Measurements from ENCODE around the gene ABHD17C. TPM values are rescaled to one million over a fixed set of nuclear protein-coding genes. Genes with fewer than 3 reads are reported as not detected.
A peak's percentile ranks its signal among the peaks of the same experiment; 100 is the strongest.
"Not testable (repeated sequence)": the region's sequence is repeated elsewhere in the genome, so short reads cannot be mapped to it uniquely, and the experiment has no call there.

The ABHD17C gene
- 1 to 10 TPM; 3.2 to 7.9 (median 5.5) TPM for total RNA-seq
- polyA plus RNA-seq = 1 to 10 TPM; 2.0 to 2.9 TPM

DNA sequence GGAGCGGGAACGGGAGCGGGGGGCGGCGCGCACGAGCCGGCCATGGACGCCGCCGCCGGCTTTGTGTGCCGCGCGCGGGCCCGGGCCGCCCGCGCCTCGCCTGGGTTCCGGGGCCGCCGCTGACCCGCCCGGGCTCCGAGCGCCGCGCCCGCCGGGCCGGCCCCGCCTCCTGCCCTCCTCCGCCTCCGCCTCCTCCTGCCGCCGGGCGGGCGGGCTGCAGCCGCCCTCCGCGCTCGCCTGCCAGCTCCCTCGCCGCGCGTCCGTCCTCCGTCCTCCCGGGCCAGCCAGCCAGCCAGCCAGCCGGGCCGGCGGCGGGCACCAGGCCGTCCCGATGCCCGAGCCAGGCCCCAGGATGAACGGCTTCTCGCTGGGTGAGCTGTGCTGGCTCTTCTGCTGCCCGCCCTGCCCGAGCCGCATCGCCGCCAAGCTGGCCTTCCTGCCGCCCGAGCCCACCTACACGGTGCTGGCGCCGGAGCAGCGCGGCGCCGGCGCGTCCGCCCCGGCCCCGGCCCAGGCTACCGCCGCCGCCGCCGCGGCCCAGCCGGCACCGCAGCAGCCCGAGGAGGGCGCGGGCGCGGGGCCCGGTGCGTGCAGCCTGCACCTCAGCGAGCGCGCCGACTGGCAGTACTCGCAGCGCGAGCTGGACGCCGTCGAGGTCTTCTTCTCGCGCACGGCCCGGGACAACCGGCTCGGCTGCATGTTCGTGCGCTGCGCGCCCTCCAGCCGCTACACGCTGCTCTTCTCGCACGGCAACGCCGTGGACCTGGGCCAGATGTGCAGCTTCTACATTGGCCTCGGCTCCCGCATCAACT, at the start of gene ABHD17C:
Gene ABHD17C, plus strand, starts transcription at position 212 of the 812 bp plus-strand sequence. Its CDS starts 120 bp downstream, at position 332.
- DNase-seq (peak; percentile 64 to 87 (median 74)), FAIRE-seq (no peak), ATAC-seq (peak; percentile 73 to 84 (median 81))
- H3K4me1 ChIP-seq = peaks cover 0 to 5% (median 0%) of the 10 kb centered on the region in 3 donors
- H3K9me3 ChIP-seq = no peaks in the 10 kb centered on the region
- H3K4me3 ChIP-seq = peak within 1 kb of the TSS; percentile 43 to 82 (median 68)
- no peaks in the 10 kb centered on the region for H3K36me3 ChIP-seq
- peak within 1 kb of the TSS; percentile 48 to 75 (median 62) for H3K27ac ChIP-seq
- no peak for TF ChIP-seq CTCF (IDR thresholded peaks at IDR 0.05)
- intact Hi-C loops (cut with DNase I) = no loop called here
- WGBS, 2 donors = 0 to 1% methylated on average over 54 to 122 of the region's 122 CpGs
- H3K27me3 ChIP-seq = no peaks in the 10 kb centered on the region

DNA sequence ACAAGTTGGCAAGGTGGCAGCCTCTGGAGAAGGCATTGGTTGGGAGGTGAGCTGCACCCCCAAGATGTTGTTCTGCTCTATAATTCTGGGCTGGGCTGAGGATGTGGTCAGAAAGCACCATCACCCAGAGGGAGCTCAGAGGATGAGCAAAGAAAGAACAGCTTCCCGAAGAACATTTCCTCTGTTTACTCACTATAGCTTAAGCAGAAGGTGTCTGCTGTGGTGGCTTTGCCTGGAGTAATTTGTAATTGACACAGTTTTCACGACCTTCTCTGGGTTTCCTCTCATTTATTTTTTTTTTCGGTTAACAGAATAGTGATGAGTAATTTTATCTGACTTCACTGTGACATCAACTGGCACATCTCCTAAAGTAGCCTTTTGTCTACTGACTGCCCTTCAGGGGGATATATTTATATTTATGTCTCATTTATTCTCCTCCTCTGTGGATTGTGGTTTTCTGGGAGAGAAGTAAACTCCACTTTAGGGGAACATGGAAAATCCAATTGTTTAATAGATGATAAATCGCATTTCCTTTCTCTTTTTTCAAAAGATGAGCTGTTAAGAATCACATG, 49.5 kb upstream of the ABHD17C start:
- Histone ChIP-seq H3K36me3 (no peaks in the 10 kb centered on the region), H3K4me1 (no peaks in the 10 kb centered on the region), H3K4me3 (no peak overlapping the region), H3K27me3 (no peaks in the 10 kb centered on the region), H3K27ac (no peak overlapping the region), H3K9me3 (no peaks in the 10 kb centered on the region)
- WGBS, 2 donors = 53 to 69% methylated on average over 4 of the region's 4 CpGs
- TF ChIP-seq CTCF (IDR thresholded peaks at IDR 0.05) = no peak
- intact Hi-C loops (cut with DNase I) = no loop called here
- ATAC-seq (no peak), FAIRE-seq (no peak), DNase-seq (no peak)

DNA sequence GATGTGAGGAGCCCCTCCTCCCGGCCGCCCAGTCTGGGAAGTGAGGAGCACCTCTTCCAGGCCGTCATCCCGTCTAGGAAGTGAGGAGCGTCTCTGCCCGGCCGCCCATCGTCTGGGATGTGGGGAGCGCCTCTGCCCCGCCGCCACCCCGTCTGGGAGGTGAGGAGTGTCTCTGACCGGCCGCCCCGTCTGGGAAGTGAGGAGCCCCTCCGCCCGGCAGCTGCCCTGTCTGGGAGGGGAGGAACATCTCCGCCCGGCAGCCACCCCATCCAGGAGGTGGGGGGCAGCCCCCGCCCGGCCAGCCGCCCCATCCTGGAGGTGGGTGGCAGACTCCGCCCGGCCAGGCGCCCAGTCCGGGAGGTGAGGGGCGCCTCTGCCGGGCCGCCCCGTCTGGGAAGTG, 47.7 kb upstream of the ABHD17C start:
- H3K9me3 ChIP-seq; H3K4me1 ChIP-seq; intact Hi-C loops (cut with DNase I); H3K27me3 ChIP-seq; H3K4me3 ChIP-seq; H3K36me3 ChIP-seq; FAIRE-seq; H3K27ac ChIP-seq; ATAC-seq: not testable (repeated sequence)
- 94 to 97% methylated on average over 30 of the region's 30 CpGs for WGBS, 2 donors
- peak in 1 of 6 donors; percentile 58 for DNase-seq

GRCh38 chr15:80654299-80654698, 40.8 kb upstream of the ABHD17C start:
- no peaks in the 10 kb centered on the region for H3K36me3 ChIP-seq
- no peaks in the 10 kb centered on the region for H3K4me1 ChIP-seq
- H3K4me3 ChIP-seq = no peak overlapping the region
- intact Hi-C loops (cut with DNase I) = no loop called here
- no peaks in the 10 kb centered on the region for H3K9me3 ChIP-seq
- DNase-seq (no peak), FAIRE-seq (no peak), ATAC-seq (no peak)
- no peaks in the 10 kb centered on the region for H3K27me3 ChIP-seq
- no peak overlapping the region for H3K27ac ChIP-seq
- 0% methylated on average over 1 of the region's 1 CpG; no CpG with 5 or more reads in 1 of the 2 donors for WGBS, 2 donors
- no peak for TF ChIP-seq CTCF (IDR thresholded peaks at IDR 0.05)

DNA sequence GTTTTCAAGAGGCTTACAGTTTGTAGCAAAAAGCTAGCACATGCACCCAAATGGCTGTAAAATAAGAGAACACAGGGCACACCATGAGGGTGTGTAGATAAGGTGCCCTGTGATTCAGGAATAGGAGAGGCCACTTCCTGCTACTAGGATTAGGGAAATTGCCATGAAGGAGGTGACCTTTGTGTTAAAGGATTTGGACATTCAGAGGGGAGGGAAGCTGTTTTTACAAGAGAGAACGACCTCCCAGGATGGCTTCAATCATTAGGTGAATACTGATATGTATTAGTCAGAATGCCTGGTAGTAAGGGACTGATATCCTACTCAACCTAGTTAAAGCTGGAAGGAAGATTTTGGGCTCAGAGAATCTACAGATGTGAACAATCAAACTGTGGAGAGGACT, 35.7 kb upstream of the ABHD17C start:
- no peak for TF ChIP-seq CTCF (IDR thresholded peaks at IDR 0.05)
- no peaks in the 10 kb centered on the region for H3K9me3 ChIP-seq
- no peak for ATAC-seq
- intact Hi-C loops (cut with DNase I) = no loop called here
- no peak overlapping the region for H3K27ac ChIP-seq
- H3K27me3 ChIP-seq = no peaks in the 10 kb centered on the region
- no peaks in the 10 kb centered on the region for H3K4me1 ChIP-seq
- DNase-seq = no peak
- FAIRE-seq = no peak
- no peaks in the 10 kb centered on the region for H3K36me3 ChIP-seq
- H3K4me3 ChIP-seq = no peak overlapping the region
- WGBS, 2 donors = 16 to 34% methylated on average over 1 of the region's 1 CpG

Data from pancreas (tissue), 10 donors.